ENCODE results near the gene CRYBG3.

- TF ChIP-seq CTCF (IDR thresholded peaks at IDR 0.05; ENCODE audit: low read depth, low read length) (no peak), POLR2A (IDR thresholded peaks at IDR 0.05; ENCODE audit: extremely low read depth, insufficient read length) (no peak), MYC (IDR thresholded peaks at IDR 0.05; ENCODE audit: low read depth, low read length) (no peak)
These were observed 127.9 kb downstream of the CRYBG3 start for GRCh38 chr3:97949743-97950142.
